ENCODE measurements around the gene RBKS. TPM values are rescaled to one million over a fixed set of nuclear protein-coding genes. Genes with fewer than 3 reads are reported as not detected.

Gene RBKS
- total RNA-seq, 1 experiment from 2014 or later, result 1.7 TPM

- TF ChIP-seq, protein P1, sequence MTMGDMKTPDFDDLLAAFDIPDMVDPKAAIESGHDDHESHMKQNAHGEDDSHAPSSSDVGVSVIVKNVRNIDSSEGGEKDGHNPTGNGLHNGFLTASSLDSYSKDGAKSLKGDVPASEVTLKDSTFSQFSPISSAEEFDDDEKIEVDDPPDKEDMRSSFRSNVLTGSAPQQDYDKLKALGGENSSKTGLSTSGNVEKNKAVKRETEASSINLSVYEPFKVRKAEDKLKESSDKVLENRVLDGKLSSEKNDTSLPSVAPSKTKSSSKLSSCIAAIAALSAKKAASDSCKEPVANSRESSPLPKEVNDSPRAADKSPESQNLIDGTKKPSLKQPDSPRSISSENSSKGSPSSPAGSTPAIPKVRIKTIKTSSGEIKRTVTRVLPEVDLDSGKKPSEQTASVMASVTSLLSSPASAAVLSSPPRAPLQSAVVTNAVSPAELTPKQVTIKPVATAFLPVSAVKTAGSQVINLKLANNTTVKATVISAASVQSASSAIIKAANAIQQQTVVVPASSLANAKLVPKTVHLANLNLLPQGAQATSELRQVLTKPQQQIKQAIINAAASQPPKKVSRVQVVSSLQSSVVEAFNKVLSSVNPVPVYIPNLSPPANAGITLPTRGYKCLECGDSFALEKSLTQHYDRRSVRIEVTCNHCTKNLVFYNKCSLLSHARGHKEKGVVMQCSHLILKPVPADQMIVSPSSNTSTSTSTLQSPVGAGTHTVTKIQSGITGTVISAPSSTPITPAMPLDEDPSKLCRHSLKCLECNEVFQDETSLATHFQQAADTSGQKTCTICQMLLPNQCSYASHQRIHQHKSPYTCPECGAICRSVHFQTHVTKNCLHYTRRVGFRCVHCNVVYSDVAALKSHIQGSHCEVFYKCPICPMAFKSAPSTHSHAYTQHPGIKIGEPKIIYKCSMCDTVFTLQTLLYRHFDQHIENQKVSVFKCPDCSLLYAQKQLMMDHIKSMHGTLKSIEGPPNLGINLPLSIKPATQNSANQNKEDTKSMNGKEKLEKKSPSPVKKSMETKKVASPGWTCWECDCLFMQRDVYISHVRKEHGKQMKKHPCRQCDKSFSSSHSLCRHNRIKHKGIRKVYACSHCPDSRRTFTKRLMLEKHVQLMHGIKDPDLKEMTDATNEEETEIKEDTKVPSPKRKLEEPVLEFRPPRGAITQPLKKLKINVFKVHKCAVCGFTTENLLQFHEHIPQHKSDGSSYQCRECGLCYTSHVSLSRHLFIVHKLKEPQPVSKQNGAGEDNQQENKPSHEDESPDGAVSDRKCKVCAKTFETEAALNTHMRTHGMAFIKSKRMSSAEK (CRISPR knock-in tag; IDR thresholded peaks at IDR 0.05; ENCODE audit: borderline replicate concordance), result no peak
- TF ChIP-seq ZNF138 (CRISPR knock-in tag; conservative IDR thresholded peaks at IDR 0.05) (no peak), FOXJ3 (CRISPR knock-in tag; IDR thresholded peaks at IDR 0.05; ENCODE audit: borderline replicate concordance) (no peak), IRF1 (CRISPR knock-in tag; IDR thresholded peaks at IDR 0.05) (no peak), TEAD4 (CRISPR knock-in tag; IDR thresholded peaks at IDR 0.05) (no peak)
Measured at GRCh38 chr2:27833931-27834330, 56.3 kb downstream of the RBKS start (continued).

DNA sequence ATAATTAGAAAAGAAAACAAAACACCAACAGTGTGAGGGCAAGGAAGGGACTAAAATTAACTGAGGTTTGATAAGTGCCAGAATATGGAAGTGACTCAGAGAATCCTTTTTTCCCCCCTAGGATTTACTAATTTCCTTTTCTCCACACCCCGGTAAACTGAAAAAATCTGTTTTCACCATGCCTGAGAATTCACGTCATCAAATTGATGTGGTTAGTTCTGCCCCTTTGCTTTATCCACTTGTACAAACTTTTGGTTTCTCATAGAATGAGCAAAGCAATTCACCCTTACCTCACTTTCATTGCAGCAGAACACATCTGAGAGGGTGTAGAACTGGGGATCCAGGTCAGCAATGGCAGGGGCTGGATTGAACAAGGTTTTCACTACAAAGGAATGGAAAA lies 57.8 kb downstream of the RBKS start:
- H3K4me3 Mint-ChIP-seq, result no peak overlapping the region
- H3K27ac Mint-ChIP-seq, result no peak overlapping the region
- peaks cover 4% of the 10 kb centered on the region; the same call in 1 of the 2 replicates for H3K9me3 Mint-ChIP-seq
- H3K36me3 Mint-ChIP-seq, result no peaks in the 10 kb centered on the region
- ATAC-seq (no peak), DNase-seq (ENCODE audit: low spot score) (no peak)
- H3K27me3 Mint-ChIP-seq (ENCODE audit: low read depth), result no peaks in the 10 kb centered on the region
- H3K4me1 Mint-ChIP-seq, result peaks cover 6% of the 10 kb centered on the region
- ChIA-PET CTCF (no interaction called here), POLR2A (no interaction called here)
- TF ChIP-seq CREB1 (CRISPR knock-in tag; IDR thresholded peaks at IDR 0.05), result no peak
- TF ChIP-seq RELA (CRISPR knock-in tag; IDR thresholded peaks at IDR 0.05; ENCODE audit: borderline replicate concordance), result no peak
- no peak for TF ChIP-seq GABPB1 (CRISPR knock-in tag; IDR thresholded peaks at IDR 0.05)
- no peak for TF ChIP-seq HMGA2 (CRISPR knock-in tag; IDR thresholded peaks at IDR 0.05)
- TF ChIP-seq, protein P2, sequence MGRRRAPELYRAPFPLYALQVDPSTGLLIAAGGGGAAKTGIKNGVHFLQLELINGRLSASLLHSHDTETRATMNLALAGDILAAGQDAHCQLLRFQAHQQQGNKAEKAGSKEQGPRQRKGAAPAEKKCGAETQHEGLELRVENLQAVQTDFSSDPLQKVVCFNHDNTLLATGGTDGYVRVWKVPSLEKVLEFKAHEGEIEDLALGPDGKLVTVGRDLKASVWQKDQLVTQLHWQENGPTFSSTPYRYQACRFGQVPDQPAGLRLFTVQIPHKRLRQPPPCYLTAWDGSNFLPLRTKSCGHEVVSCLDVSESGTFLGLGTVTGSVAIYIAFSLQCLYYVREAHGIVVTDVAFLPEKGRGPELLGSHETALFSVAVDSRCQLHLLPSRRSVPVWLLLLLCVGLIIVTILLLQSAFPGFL (CRISPR knock-in tag; IDR thresholded peaks at IDR 0.05; ENCODE audit: borderline replicate concordance), result no peak
- no peak for TF ChIP-seq MAX (CRISPR knock-in tag; IDR thresholded peaks at IDR 0.05)
- no peak for TF ChIP-seq FOXJ3 (CRISPR knock-in tag; IDR thresholded peaks at IDR 0.05; ENCODE audit: borderline replicate concordance)
- no peak for TF ChIP-seq ZBTB21 (CRISPR knock-in tag; IDR thresholded peaks at IDR 0.05; ENCODE audit: borderline replicate concordance)
- TF ChIP-seq ZNF281 (CRISPR knock-in tag; IDR thresholded peaks at IDR 0.05), result no peak
- no peak for TF ChIP-seq ELF4 (CRISPR knock-in tag; IDR thresholded peaks at IDR 0.05; ENCODE audit: low read depth)
- no peak for TF ChIP-seq EMX1 (CRISPR knock-in tag; IDR thresholded peaks at IDR 0.05)
- no peak for TF ChIP-seq NR3C1 (CRISPR knock-in tag; conservative IDR thresholded peaks at IDR 0.05; ENCODE audit: low read depth)
- TF ChIP-seq, protein P3, sequence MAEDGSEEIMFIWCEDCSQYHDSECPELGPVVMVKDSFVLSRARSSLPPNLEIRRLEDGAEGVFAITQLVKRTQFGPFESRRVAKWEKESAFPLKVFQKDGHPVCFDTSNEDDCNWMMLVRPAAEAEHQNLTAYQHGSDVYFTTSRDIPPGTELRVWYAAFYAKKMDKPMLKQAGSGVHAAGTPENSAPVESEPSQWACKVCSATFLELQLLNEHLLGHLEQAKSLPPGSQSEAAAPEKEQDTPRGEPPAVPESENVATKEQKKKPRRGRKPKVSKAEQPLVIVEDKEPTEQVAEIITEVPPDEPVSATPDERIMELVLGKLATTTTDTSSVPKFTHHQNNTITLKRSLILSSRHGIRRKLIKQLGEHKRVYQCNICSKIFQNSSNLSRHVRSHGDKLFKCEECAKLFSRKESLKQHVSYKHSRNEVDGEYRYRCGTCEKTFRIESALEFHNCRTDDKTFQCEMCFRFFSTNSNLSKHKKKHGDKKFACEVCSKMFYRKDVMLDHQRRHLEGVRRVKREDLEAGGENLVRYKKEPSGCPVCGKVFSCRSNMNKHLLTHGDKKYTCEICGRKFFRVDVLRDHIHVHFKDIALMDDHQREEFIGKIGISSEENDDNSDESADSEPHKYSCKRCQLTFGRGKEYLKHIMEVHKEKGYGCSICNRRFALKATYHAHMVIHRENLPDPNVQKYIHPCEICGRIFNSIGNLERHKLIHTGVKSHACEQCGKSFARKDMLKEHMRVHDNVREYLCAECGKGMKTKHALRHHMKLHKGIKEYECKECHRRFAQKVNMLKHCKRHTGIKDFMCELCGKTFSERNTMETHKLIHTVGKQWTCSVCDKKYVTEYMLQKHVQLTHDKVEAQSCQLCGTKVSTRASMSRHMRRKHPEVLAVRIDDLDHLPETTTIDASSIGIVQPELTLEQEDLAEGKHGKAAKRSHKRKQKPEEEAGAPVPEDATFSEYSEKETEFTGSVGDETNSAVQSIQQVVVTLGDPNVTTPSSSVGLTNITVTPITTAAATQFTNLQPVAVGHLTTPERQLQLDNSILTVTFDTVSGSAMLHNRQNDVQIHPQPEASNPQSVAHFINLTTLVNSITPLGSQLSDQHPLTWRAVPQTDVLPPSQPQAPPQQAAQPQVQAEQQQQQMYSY (CRISPR knock-in tag; IDR thresholded peaks at IDR 0.05), result no peak
- TF ChIP-seq ATF1 (CRISPR knock-in tag; IDR thresholded peaks at IDR 0.05), result no peak
- no peak for TF ChIP-seq ZNF671 (CRISPR knock-in tag; IDR thresholded peaks at IDR 0.05)
- no peak for TF ChIP-seq CTCF (IDR thresholded peaks at IDR 0.05)
- TF ChIP-seq OVOL2 (CRISPR knock-in tag; IDR thresholded peaks at IDR 0.05; ENCODE audit: borderline replicate concordance), result no peak

All from WTC11 (cell line).